ENCODE data around the gene MED29. TPM values are rescaled to one million over a fixed set of nuclear protein-coding genes. Genes with fewer than 3 reads are reported as not detected.

The MED29 gene
- total and polyA plus RNA-seq, 2 of the 4 experiments (the other 2 are of a cell fraction), result 17.6 to 28.8 TPM

- peak overlapping the region; percentile 95 for H3K23ac ChIP-seq (ENCODE audit: low read depth, low read length)
- intact Hi-C loops (cut with micrococcal nuclease) (loop anchor here (10.0 kb wide), 1 partner anchor 400 kb away; the partner anchor contains the start of gene FBL), dilution Hi-C loops (cut with HindIII; ENCODE audit: low sequenced_read_pairs, unreplicated experiment) (no loop called here), in situ Hi-C loops (cut with MboI; ENCODE audit: low sequenced_read_pairs) (loop anchor here (25.0 kb wide), 1 partner anchor 393 kb away; the partner anchor contains the start of genes DYRK1B and FBL)
- H3K27me3 ChIP-seq (ENCODE audit: control insufficient read depth, insufficient read depth, low read length), result no peaks in the 10 kb centered on the region
- H3K4me1 ChIP-seq (ENCODE audit: control insufficient read depth, insufficient read depth, low read length), result peaks cover 5% of the 10 kb centered on the region
- no peak overlapping the region for H2BK15ac ChIP-seq (ENCODE audit: low read depth, low read length)
- peaks cover 8% of the 10 kb centered on the region; the same call in 1 of the 2 replicates for H3K36me3 ChIP-seq (ENCODE audit: control insufficient read depth, insufficient read depth, low read length)
- WGBS, 2 experiments (ENCODE audit: extremely low coverage in 2 of 2, insufficient read length in 1 of 2), result 9% methylated on average over 4 of the region's 17 CpGs; no CpG with 5 or more reads in 1 of the 2 experiments
- H3K4me2 ChIP-seq (ENCODE audit: low read depth, low read length), result peak overlapping the region; percentile 95
- H4K8ac ChIP-seq (ENCODE audit: low read depth in 2 of 2, low read length in 2 of 2), result peak overlapping the region; percentile 97 to 98
- peaks cover 28% of the 10 kb centered on the region for H4K20me1 ChIP-seq (ENCODE audit: insufficient read depth, low read length)
- BruUV-seq (replicated peaks), result no TSS peak
- H3K18ac ChIP-seq (ENCODE audit: low read depth, low read length), result peak overlapping the region; percentile 76
- CTCF ChIA-PET, result interaction anchor here (1.0 kb wide), 1 partner anchor 47 kb away, joined by 3 read pairs; no protein-coding TSS in a partner anchor
- H2BK20ac ChIP-seq (ENCODE audit: low read depth, low read length), result no peak overlapping the region
- H3K4me3 ChIP-seq (ENCODE audit: insufficient read depth, low read depth, low read length), result peak overlapping the region; percentile 83
- peak overlapping the region; percentile 31; the same call in 1 of the 2 replicates for H2BK120ac ChIP-seq (ENCODE audit: low read depth, low read length)
- H3K56ac ChIP-seq (ENCODE audit: extremely low read depth, insufficient read depth, low read length), result peak overlapping the region; percentile 97
- peak overlapping the region; percentile 97 for H2AK5ac ChIP-seq (ENCODE audit: low read depth, low read length)
- H4K5ac ChIP-seq (ENCODE audit: low read depth, low read length), result peak overlapping the region; percentile 92
- no peak for DNase-seq
- H3K14ac ChIP-seq (replicated peaks; ENCODE audit: low read depth, low read length), result peak overlapping the region; percentile 96
- H3K9me3 ChIP-seq (ENCODE audit: control insufficient read depth, insufficient read depth, low read length), result no peaks in the 10 kb centered on the region
- H4K91ac ChIP-seq (ENCODE audit: insufficient read depth, low read depth, low read length), result peak overlapping the region; percentile 93
- H2AFZ ChIP-seq (replicated peaks; ENCODE audit: low read length, poor library complexity), result peak overlapping the region; percentile 93
- H3K4ac ChIP-seq (ENCODE audit: low read depth, low read length), result peak overlapping the region; percentile 95
- H3K27ac ChIP-seq (ENCODE audit: insufficient read depth, low read length), result peak overlapping the region; percentile 96
- H3K9ac ChIP-seq (ENCODE audit: low read depth, low read length), result peak overlapping the region; percentile 99
- H3K9me1 ChIP-seq (ENCODE audit: insufficient read depth, low read length), result peaks cover 3% of the 10 kb centered on the region
- peak overlapping the region; percentile 89 for H2BK5ac ChIP-seq (ENCODE audit: low read depth, low read length, poor library complexity, severe bottlenecking)
- POLR2A ChIA-PET (ENCODE audit: unreplicated experiment), result interaction anchor here (0.6 to 1.0 kb wide), 3 partner anchors 9 to 87 kb away, joined by 12 to 22 read pairs (median 14); partner anchors contain the start of gene RPS16
- TF ChIP-seq USF2 (IDR thresholded peaks at IDR 0.05; ENCODE audit: low read depth, low read length) (no peak), CHD1 (IDR thresholded peaks at IDR 0.05; ENCODE audit: low read depth, low read length) (peak; percentile 95; the same call in 1 of the 2 replicates)
- H3K79me1 ChIP-seq (ENCODE audit: low read depth in 1 of 2, low read length in 2 of 2), result peaks cover 11 to 50% of the 10 kb centered on the region in 2 experiments; a peak in 3 of 4 replicates
- peak overlapping the region; percentile 95 for H2AK9ac ChIP-seq (replicated peaks; ENCODE audit: low read depth, low read length, poor library complexity)
- no peak for ATAC-seq (ENCODE audit: low read depth)
These were observed 53.5 kb downstream of the MED29 start for GRCh38 chr19:39444598-39445195.
